HepG2 (cell line): ENCODE measurements around the gene RAPGEF2.
"Not testable (repeated sequence)": the region's sequence is repeated elsewhere in the genome, so short reads cannot be mapped to it uniquely, and the experiment has no call there.

Experiments used
- ARID2 ChIP-seq: sonication (generic); formaldehyde crosslinking; IDR thresholded peaks from 2 replicates; pipeline ENCODE4 v1.8.1; 2022; ENCODE audit warnings: mild to moderate bottlenecking, missing genetic modification reagents, borderline replicate concordance
- EP300 ChIP-seq, 3 experiments: sonication (generic) in 1 of 3; formaldehyde crosslinking in 1 of 3; IDR thresholded peaks; 2 replicates each; pipeline versions ENCODE4 v1.5.1 to v1.6.1; 2011 to 2020; ENCODE audit warnings: low read depth in 2 of 3, low read length in 2 of 3, borderline replicate concordance in 1 of 3, improper control_type of control experiment in 1 of 3, mild to moderate bottlenecking in 1 of 3, missing genetic modification reagents in 1 of 3, moderate library complexity in 1 of 3
- TBP ChIP-seq: sonication (generic); formaldehyde crosslinking; IDR thresholded peaks from 2 replicates; pipeline ENCODE4 v1.5.0; 2020; ENCODE audit warnings: missing genetic modification reagents
- ZBTB21 ChIP-seq: sonication (generic); formaldehyde crosslinking; IDR thresholded peaks from 2 replicates; pipeline ENCODE4 v1.4.0; 2020; ENCODE audit warnings: missing genetic modification reagents
- ZNF891 ChIP-seq: sonication (generic); formaldehyde crosslinking; IDR thresholded peaks from 2 replicates; pipeline ENCODE4 v1.5.0; 2020; ENCODE audit warnings: mild to moderate bottlenecking, missing genetic modification reagents

DNA sequence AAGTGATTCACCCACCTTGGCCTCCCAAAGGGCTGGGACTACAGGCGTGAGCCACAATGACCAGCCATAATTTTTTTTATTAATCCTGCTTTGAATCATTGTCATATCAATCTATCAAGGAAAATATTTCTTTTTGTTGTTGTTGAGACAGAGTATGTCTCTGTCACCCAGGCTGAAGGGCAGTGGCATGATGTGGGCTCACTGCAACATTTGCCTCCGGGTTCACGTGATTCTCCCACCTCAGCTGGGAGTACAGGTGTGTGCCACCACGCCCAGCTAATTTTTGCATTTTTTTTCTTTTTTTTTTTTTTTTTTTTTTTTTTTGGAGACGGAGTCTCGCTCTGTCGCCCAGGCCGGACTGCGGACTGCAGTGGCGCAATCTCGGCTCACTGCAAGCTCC is 8.7 kb upstream of the RAPGEF2 start:
- not testable (repeated sequence) for TF ChIP-seq ARID2 (CRISPR knock-in tag); ZNF891 (CRISPR knock-in tag); ZBTB21 (CRISPR knock-in tag); EP300 (IDR thresholded peaks at IDR 0.05; ENCODE audit: low read depth in 2 of 2, low read length in 2 of 2); EP300 (CRISPR knock-in tag; IDR thresholded peaks at IDR 0.05; ENCODE audit: borderline replicate concordance); TBP (CRISPR knock-in tag)
